ENCODE measurements around the gene LIPT2. TPM values are rescaled to one million over a fixed set of nuclear protein-coding genes. Genes with fewer than 3 reads are reported as not detected.

LIPT2 gene
- total RNA-seq, result 1 to 10 TPM in 5 of 6 experiments, under 1 TPM in 1; 0.89 to 2.9 (median 2.1) TPM
- long read RNA-seq, partial matches to known transcripts, result 0 of 1 reads
- long read RNA-seq, other reads (novel, unspliced or antisense), result 0 of 1 reads

DNA sequence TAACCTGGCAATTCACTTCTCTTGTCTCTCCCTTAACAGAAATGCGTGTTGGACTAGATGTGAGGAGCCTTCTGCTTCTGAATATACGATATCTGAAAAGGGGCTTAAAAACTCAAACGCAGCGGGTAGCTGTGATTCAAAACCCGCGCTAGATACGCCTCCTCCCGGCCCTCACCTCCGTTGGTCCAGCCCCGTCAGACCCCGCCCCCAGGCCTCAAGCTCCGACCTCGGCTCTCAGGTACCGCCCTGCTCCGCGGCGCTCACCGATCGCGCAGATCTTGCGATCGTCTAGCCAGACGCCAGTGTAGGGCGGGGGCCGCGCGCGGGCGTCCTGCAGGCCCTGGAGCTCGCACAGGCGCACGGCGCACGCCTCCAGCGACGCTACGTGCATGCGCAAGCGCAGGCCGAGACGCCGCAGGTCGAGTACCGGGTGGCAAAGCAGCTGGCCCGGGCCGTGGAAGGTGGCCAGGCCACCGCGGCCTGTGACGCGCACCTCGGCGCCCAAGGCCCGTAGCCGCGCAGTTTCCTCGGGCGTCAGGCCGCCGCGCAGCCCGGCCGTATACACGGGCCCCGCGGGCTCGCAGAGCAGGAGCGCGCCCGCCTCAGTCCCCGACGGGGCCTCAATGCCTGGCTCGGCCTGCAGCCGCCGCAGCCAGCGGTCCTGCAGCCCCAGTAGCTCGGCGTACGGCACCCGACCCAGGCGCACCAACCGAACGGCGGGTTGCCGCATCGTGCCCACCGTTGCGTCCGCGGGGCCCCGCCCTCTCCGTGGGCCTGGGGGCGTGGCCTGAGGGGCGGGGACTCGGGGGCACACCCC, at the start of gene LIPT2:
LIPT2 (minus strand) TSS at position 751 of the 817 bp plus-strand sequence; CDS start at position 730, 21 bp downstream.
- Histone ChIP-seq H3K27me3 (no peaks in the 10 kb centered on the region), H3K27ac (peak within 1 kb of the TSS; percentile 89 to 99 (median 97)), H3K4me3 (peak within 1 kb of the TSS; percentile 92 to 98 (median 92)), H3K4me1 (peaks cover 0 to 6% (median 0%) of the 10 kb centered on the region in 4 donors), H3K36me3 (no peaks in the 10 kb centered on the region), H3K9me3 (no peaks in the 10 kb centered on the region)
- intact Hi-C loops (cut with DNase I), result no loop called here
- peak; percentile 99 for DNase-seq
- TF ChIP-seq, protein P1, sequence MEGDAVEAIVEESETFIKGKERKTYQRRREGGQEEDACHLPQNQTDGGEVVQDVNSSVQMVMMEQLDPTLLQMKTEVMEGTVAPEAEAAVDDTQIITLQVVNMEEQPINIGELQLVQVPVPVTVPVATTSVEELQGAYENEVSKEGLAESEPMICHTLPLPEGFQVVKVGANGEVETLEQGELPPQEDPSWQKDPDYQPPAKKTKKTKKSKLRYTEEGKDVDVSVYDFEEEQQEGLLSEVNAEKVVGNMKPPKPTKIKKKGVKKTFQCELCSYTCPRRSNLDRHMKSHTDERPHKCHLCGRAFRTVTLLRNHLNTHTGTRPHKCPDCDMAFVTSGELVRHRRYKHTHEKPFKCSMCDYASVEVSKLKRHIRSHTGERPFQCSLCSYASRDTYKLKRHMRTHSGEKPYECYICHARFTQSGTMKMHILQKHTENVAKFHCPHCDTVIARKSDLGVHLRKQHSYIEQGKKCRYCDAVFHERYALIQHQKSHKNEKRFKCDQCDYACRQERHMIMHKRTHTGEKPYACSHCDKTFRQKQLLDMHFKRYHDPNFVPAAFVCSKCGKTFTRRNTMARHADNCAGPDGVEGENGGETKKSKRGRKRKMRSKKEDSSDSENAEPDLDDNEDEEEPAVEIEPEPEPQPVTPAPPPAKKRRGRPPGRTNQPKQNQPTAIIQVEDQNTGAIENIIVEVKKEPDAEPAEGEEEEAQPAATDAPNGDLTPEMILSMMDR (IDR thresholded peaks at IDR 0.05), result no peak
- peak; percentile 94 for TF ChIP-seq POLR2A (IDR thresholded peaks at IDR 0.05)
- 2% methylated on average over 10 of the region's 94 CpGs for WGBS (ENCODE audit: insufficient coverage, low coverage, low lambda C conversion rate, missing lambda C conversion rate)
- ATAC-seq, result peak; percentile 98 to 99 (median 98)

DNA sequence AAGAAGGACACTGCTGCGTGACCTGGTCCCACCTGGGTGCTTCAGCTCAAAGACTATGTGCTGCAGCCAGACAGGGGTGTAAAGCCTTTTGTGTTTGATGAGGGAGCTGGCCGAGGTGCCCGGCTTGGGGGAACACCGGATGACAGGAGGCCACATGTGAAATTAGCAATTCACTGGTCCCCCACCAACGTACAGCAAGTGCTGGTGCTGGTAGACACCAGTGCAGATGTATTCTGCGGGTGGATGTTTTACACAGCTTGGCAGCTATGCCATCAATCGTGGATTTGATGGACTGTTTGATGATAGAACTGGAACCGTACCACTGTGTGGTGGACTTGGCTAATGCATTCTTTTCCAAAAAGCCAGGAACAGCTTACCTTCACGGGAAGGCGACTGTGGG, 47.9 kb upstream of the LIPT2 start:
- H3K9me3 ChIP-seq, result no peaks in the 10 kb centered on the region
- no peaks in the 10 kb centered on the region for H3K36me3 ChIP-seq
- no peak for TF ChIP-seq POLR2A (IDR thresholded peaks at IDR 0.05)
- TF ChIP-seq, protein P1 (IDR thresholded peaks at IDR 0.05), result no peak
- intact Hi-C loops (cut with DNase I), result no loop called here
- H3K4me1 ChIP-seq, result no peaks in the 10 kb centered on the region
- H3K4me3 ChIP-seq, result no peak overlapping the region
- DNase-seq (no peak), ATAC-seq (no peak)
- 96% methylated on average over 4 of the region's 10 CpGs for WGBS (ENCODE audit: insufficient coverage, low coverage, low lambda C conversion rate, missing lambda C conversion rate)
- no peak overlapping the region for H3K27ac ChIP-seq
- H3K27me3 ChIP-seq, result no peaks in the 10 kb centered on the region

DNA sequence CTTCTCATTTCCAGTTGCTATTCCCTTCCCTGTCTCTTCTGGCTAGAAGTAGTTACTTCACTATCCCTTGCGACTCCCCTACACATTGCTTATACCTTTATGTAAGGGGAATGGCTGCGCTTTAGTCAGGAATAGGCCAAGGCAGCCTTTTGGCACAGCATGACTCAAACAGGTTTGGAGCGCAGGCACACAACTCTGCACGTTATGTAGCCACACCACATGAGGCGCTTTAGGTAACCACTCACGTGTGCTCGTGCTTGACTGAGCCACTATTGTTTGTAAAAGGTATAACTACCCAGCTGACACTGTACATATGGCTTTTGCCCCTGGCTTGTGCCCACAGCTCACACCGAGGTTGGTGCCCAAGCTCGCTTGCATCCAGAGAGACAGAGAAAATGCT, 46.7 kb upstream of the LIPT2 start:
- no peaks in the 10 kb centered on the region for H3K27me3 ChIP-seq
- no peak overlapping the region for H3K4me3 ChIP-seq
- H3K4me1 ChIP-seq, result no peaks in the 10 kb centered on the region
- 94% methylated on average over 7 of the region's 9 CpGs for WGBS (ENCODE audit: insufficient coverage, low coverage, low lambda C conversion rate, missing lambda C conversion rate)
- H3K27ac ChIP-seq, result no peak overlapping the region
- TF ChIP-seq, protein P1 (IDR thresholded peaks at IDR 0.05), result no peak
- TF ChIP-seq POLR2A (IDR thresholded peaks at IDR 0.05), result no peak
- H3K36me3 ChIP-seq, result no peaks in the 10 kb centered on the region
- intact Hi-C loops (cut with DNase I), result no loop called here
- ATAC-seq (no peak), DNase-seq (no peak)
- H3K9me3 ChIP-seq, result no peaks in the 10 kb centered on the region

DNA sequence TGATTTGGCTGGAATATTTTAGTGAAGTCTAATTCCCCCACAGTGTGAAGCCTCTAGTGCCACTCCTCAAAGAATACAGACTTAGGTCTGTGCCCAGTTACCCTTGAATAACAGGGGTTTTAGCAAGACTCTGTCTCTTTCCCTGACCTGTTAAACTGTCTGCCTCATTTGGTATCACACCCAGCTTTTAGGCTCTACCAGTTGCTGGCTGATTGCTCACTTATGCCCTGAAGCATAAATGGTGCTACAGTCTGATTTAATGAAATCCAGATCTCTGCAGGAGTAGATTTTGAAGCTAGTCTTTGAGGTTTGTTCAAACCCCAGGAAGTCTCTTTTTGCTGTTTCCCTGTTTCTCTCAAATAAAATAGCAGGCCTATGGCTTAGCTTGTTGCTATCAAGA, 45.2 kb upstream of the LIPT2 start:
- no peak overlapping the region for H3K4me3 ChIP-seq
- intact Hi-C loops (cut with DNase I), result no loop called here
- TF ChIP-seq POLR2A (IDR thresholded peaks at IDR 0.05), result no peak
- TF ChIP-seq, protein P1 (IDR thresholded peaks at IDR 0.05), result no peak
- no peaks in the 10 kb centered on the region for H3K4me1 ChIP-seq
- no peak overlapping the region for H3K27ac ChIP-seq
- no peaks in the 10 kb centered on the region for H3K27me3 ChIP-seq
- ATAC-seq (no peak), DNase-seq (no peak)
- H3K36me3 ChIP-seq, result no peaks in the 10 kb centered on the region
- H3K9me3 ChIP-seq, result no peaks in the 10 kb centered on the region
